ENCODE measurements around the gene DACT3.

DACT3 gene

GRCh38 chr19:46620267-46620666 is 40.7 kb downstream of the DACT3 start:
- H3K36me3 ChIP-seq (ENCODE audit: insufficient read depth, low read length) = no peaks in the 10 kb centered on the region
- no peaks in the 10 kb centered on the region for H3F3A ChIP-seq (ENCODE audit: low read depth)
- no peak for TF ChIP-seq EZH2phosphoT487 (IDR thresholded peaks at IDR 0.05; ENCODE audit: borderline replicate concordance)
- no peak for TF ChIP-seq CTCF (conservative IDR thresholded peaks at IDR 0.05; ENCODE audit: low read length)
- no peaks in the 10 kb centered on the region for H4K20me1 ChIP-seq (ENCODE audit: insufficient read depth, low read length, poor library complexity, severe bottlenecking)
- no peak overlapping the region for H3K9ac ChIP-seq (ENCODE audit: low read depth, low read length, poor library complexity, severe bottlenecking)
- no peak overlapping the region for H2AFZ ChIP-seq (ENCODE audit: low read length)
- H3K79me2 ChIP-seq (ENCODE audit: insufficient read depth, low read length) = no peaks in the 10 kb centered on the region
- H3K9me3 ChIP-seq (ENCODE audit: insufficient read depth, low read depth, low read length) = no peaks in the 10 kb centered on the region
- H3K4me1 ChIP-seq (ENCODE audit: insufficient read depth, low read length, poor library complexity, severe bottlenecking) = peaks cover 10% of the 10 kb centered on the region
- no peak overlapping the region for H3K4me2 ChIP-seq (ENCODE audit: low read depth, low read length, poor library complexity, severe bottlenecking)
- no peaks in the 10 kb centered on the region for H3K27me3 ChIP-seq (ENCODE audit: insufficient read depth, low read length, poor library complexity, severe bottlenecking)
- no peak overlapping the region for H3K4me3 ChIP-seq (ENCODE audit: low read length, poor library complexity, severe bottlenecking)
- H3K9me2 ChIP-seq (replicated peaks; ENCODE audit: low read depth, low read length) = no peaks in the 10 kb centered on the region

DNA sequence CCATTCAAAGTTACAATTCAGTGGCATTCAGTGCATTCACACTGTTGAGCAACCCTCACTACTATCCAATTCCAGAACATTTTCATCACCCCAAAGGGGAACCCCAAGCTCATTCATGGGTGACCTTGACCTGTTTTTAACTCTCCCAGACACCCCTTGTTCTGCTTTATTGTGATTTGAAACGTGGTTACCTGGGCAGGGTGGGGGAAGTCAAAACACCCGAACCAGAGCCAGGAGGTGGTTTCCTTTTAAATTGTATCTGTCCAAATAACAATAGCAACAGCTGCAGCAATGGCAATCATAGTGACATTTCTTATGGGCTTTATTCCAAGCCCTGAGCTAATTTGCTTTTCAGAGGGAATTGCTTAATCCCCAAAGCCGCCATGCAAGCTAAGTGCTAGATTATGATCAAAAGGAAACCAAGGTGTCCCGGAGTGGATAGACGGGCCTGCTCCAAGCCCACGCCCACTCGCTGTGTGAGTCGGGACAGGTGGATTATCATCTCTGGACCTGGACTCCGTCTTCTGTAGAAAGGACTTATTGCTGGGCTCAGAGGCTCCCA is 42.2 kb downstream of the DACT3 start:
- Histone ChIP-seq H3K4me2 (ENCODE audit: low read depth, low read length, poor library complexity, severe bottlenecking) (no peak overlapping the region), H3K9me2 (replicated peaks; ENCODE audit: low read depth, low read length) (no peaks in the 10 kb centered on the region), H3K4me1 (ENCODE audit: insufficient read depth, low read length, poor library complexity, severe bottlenecking) (peaks cover 4% of the 10 kb centered on the region), H4K20me1 (ENCODE audit: insufficient read depth, low read length, poor library complexity, severe bottlenecking) (no peaks in the 10 kb centered on the region), H2AFZ (ENCODE audit: low read length) (no peak overlapping the region), H3K27me3 (ENCODE audit: insufficient read depth, low read length, poor library complexity, severe bottlenecking) (no peaks in the 10 kb centered on the region), H3F3A (ENCODE audit: low read depth) (no peaks in the 10 kb centered on the region), H3K4me3 (ENCODE audit: low read length, poor library complexity, severe bottlenecking) (no peak overlapping the region), H3K9me3 (ENCODE audit: insufficient read depth, low read depth, low read length) (no peaks in the 10 kb centered on the region), H3K79me2 (ENCODE audit: insufficient read depth, low read length) (no peaks in the 10 kb centered on the region), H3K36me3 (ENCODE audit: insufficient read depth, low read length) (no peaks in the 10 kb centered on the region), H3K9ac (ENCODE audit: low read depth, low read length, poor library complexity, severe bottlenecking) (no peak overlapping the region)
- no peak for TF ChIP-seq EZH2phosphoT487 (IDR thresholded peaks at IDR 0.05; ENCODE audit: borderline replicate concordance)
- TF ChIP-seq CTCF (conservative IDR thresholded peaks at IDR 0.05; ENCODE audit: low read length) = no peak

DNA sequence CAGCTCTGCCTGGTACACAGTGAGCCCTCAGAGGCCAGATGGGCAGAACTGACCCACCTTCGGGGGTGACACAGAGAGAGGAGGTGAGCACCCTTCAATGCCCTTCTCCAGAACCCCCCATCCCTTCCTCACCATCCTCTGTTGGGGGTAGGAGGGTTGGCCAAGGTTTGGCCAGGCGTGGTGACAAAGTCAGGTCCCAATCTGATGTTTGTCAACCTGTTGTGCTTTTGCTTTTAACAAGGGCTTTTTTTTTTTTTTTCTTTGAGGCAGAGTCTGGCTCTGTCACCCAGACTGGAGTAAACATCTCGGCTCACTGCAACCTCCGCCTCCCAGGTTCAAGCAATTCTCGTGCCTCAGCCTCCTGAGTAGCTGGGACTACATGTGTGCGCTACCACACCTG is 43.4 kb downstream of the DACT3 start:
- Histone ChIP-seq H2AFZ (ENCODE audit: low read length) (no peak overlapping the region), H3K27me3 (ENCODE audit: insufficient read depth, low read length, poor library complexity, severe bottlenecking) (no peaks in the 10 kb centered on the region), H4K20me1 (ENCODE audit: insufficient read depth, low read length, poor library complexity, severe bottlenecking) (no peaks in the 10 kb centered on the region), H3K4me2 (ENCODE audit: low read depth, low read length, poor library complexity, severe bottlenecking) (no peak overlapping the region), H3K36me3 (ENCODE audit: insufficient read depth, low read length) (no peaks in the 10 kb centered on the region), H3K9ac (ENCODE audit: low read depth, low read length, poor library complexity, severe bottlenecking) (no peak overlapping the region), H3K79me2 (ENCODE audit: insufficient read depth, low read length) (no peaks in the 10 kb centered on the region), H3K9me3 (ENCODE audit: insufficient read depth, low read depth, low read length) (no peaks in the 10 kb centered on the region), H3K9me2 (replicated peaks; ENCODE audit: low read depth, low read length) (no peaks in the 10 kb centered on the region), H3K4me3 (ENCODE audit: low read length, poor library complexity, severe bottlenecking) (no peak overlapping the region), H3K4me1 (ENCODE audit: insufficient read depth, low read length, poor library complexity, severe bottlenecking) (peaks cover 5% of the 10 kb centered on the region), H3F3A (ENCODE audit: low read depth) (no peaks in the 10 kb centered on the region)
- TF ChIP-seq EZH2phosphoT487 (IDR thresholded peaks at IDR 0.05; ENCODE audit: borderline replicate concordance) = no peak

Data from Loucy (cell line).